Endometrial microvascular endothelial cells (primary cell): ENCODE measurements around the gene EFL1. TPM values are rescaled to one million over a fixed set of nuclear protein-coding genes. Genes with fewer than 3 reads are reported as not detected.

Source experiments
- in situ Hi-C: cut with HindIII; loops from 2 replicates; pipeline ENCODE4 v1.10.0; 2017; ENCODE audit warnings: low sequenced_read_pairs, low pct_unique_long_range_greater_than_20kb; ENCODE audit errors: inconsistent ontology term
- total RNA-seq: library from RNA; depleted of rRNA; stranded (reverse); fragments of >200 nt; gene quantifications from one replicate; pipeline ENCODE4 v1.2.3, GENCODE V29; 2015; ENCODE audit errors: inconsistent ontology term

EFL1 gene
- total RNA-seq, 1 donor from 2014 or later: 23.0 TPM

- in situ Hi-C loops: no loop called here
Measured at GRCh38 chr15:82135638-82136037, 126.9 kb downstream of the EFL1 start.

- in situ Hi-C loops: no loop called here
Measured at GRCh38 chr15:82134461-82134860, 128.1 kb downstream of the EFL1 start.

- in situ Hi-C loops: no loop called here
Measured at GRCh38 chr15:82133251-82133650, 129.3 kb downstream of the EFL1 start.

GRCh38 chr15:82132742-82133141, 129.8 kb downstream of the EFL1 start:
- in situ Hi-C loops: no loop called here

GRCh38 chr15:82132096-82132495, 130.4 kb downstream of the EFL1 start:
- in situ Hi-C loops: no loop called here

GRCh38 chr15:82130248-82130647, 132.3 kb downstream of the EFL1 start:
- in situ Hi-C loops: no loop called here

- in situ Hi-C loops: no loop called here
Measured at GRCh38 chr15:82129761-82130160, 132.8 kb downstream of the EFL1 start.

- in situ Hi-C loops: no loop called here
Measured at GRCh38 chr15:82129149-82129692, 133.3 kb downstream of the EFL1 start.

- in situ Hi-C loops: no loop called here
Measured at GRCh38 chr15:82128401-82129148, 134.0 kb downstream of the EFL1 start.

- in situ Hi-C loops: no loop called here
Measured at GRCh38 chr15:82127581-82127980, 135.0 kb downstream of the EFL1 start.

GRCh38 chr15:82126346-82126745, 136.2 kb downstream of the EFL1 start:
- in situ Hi-C loops: no loop called here

GRCh38 chr15:82124331-82125263, 137.9 kb downstream of the EFL1 start:
- in situ Hi-C loops: no loop called here

- in situ Hi-C loops: no loop called here
Measured at GRCh38 chr15:82122746-82123400, 139.7 kb downstream of the EFL1 start.

- in situ Hi-C loops: no loop called here
Measured at GRCh38 chr15:82118040-82118439, 144.5 kb downstream of the EFL1 start.

GRCh38 chr15:82117296-82117695, 145.2 kb downstream of the EFL1 start:
- in situ Hi-C loops: no loop called here

- in situ Hi-C loops: no loop called here
Measured at GRCh38 chr15:82114660-82115059, 147.9 kb downstream of the EFL1 start.

GRCh38 chr15:82113106-82113715, 149.3 kb downstream of the EFL1 start:
- in situ Hi-C loops: no loop called here

GRCh38 chr15:82111918-82112317, 150.6 kb downstream of the EFL1 start:
- in situ Hi-C loops: no loop called here

- in situ Hi-C loops: no loop called here
Measured at GRCh38 chr15:82110144-82110543, 152.4 kb downstream of the EFL1 start.
